OCI-LY3 (cell line): ENCODE data around the gene CKAP4.

Experiments
- EZH2phosphoT487 ChIP-seq: fragments of 200-600 bp; shearing (Covaris generic); IDR thresholded peaks from 2 replicates; pipeline ENCODE4 v1.6.1; 2018; ENCODE audit warnings: antibody characterized with exemption, mixed run types, low read depth
- TF ChIP-seq, protein P1 (sequence below): fragments of 200-600, 300-600 bp; sonication (generic); IDR thresholded peaks from 2 replicates; pipeline ENCODE4 v1.5.1; 2014; ENCODE audit warnings: antibody characterized with exemption, low read length, low read depth

DNA sequence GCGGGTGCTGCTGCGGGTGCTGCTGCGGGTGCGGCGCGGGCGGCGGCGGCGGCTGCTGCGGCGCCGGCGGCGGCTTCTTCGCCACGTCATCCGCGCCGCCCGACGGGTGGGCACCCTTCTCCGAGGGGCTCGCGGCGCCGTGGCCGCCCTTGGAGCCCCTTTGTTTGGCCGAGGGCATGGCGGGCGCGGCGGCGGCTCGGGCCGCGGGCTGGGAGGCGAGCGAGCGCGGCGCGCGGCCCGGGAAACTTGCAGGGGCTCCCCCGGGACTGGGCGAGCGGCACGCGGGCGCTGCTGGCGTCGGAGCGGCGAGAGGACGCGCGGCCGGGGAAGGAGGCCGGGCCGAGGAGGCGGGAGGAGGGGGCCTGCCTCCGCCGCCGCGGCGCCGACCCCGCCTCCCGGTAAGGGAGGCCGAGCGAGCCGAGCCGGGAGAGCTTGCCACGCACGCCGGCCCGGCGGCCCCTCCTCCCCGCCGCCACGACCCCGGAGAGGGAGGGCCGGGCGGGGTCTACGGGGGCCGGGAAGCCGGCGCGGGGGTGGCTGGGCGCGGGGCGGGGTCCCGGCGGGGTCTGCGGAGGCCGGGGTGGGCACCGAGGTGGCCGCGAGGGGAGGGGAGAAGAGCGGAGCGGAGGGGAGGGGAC lies at the start of gene CKAP4:
- TF ChIP-seq, protein P1, sequence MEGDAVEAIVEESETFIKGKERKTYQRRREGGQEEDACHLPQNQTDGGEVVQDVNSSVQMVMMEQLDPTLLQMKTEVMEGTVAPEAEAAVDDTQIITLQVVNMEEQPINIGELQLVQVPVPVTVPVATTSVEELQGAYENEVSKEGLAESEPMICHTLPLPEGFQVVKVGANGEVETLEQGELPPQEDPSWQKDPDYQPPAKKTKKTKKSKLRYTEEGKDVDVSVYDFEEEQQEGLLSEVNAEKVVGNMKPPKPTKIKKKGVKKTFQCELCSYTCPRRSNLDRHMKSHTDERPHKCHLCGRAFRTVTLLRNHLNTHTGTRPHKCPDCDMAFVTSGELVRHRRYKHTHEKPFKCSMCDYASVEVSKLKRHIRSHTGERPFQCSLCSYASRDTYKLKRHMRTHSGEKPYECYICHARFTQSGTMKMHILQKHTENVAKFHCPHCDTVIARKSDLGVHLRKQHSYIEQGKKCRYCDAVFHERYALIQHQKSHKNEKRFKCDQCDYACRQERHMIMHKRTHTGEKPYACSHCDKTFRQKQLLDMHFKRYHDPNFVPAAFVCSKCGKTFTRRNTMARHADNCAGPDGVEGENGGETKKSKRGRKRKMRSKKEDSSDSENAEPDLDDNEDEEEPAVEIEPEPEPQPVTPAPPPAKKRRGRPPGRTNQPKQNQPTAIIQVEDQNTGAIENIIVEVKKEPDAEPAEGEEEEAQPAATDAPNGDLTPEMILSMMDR: no peak
- no peak for TF ChIP-seq EZH2phosphoT487
